CD4-positive, CD25-positive, alpha-beta regulatory T cell (primary cell): Measurements from ENCODE around the gene DRAXIN. TPM values are rescaled to one million over a fixed set of nuclear protein-coding genes. Genes with fewer than 3 reads are reported as not detected.

ENCODE experiments used
- ATAC-seq, 2 donors: fragments of 150-1000 bp; cut with Tn5 transposase; one replicate each; pipeline ENCODE4 v1.10.0; 2021; ENCODE audit warnings: low read depth in 2 of 2, moderate number of reproducible peaks in 2 of 2, moderate library complexity in 1 of 2
- DNase-seq, 3 donors: peaks; one replicate each; pipeline versions ENCODE4 v3.0.0 to v3.0.0-alpha.2; 2012 to 2022; ENCODE audit warnings: mixed read lengths in 1 of 3
- H3K27ac ChIP-seq: one replicate; pipeline ENCODE4 v1.7.0; 2013; ENCODE audit warnings: mild to moderate bottlenecking, low read length; ENCODE audit not compliant: insufficient read depth, poor library complexity, severe bottlenecking
- H3K27me3 ChIP-seq: one replicate; pipeline ENCODE4 v1.7.0; 2013; ENCODE audit warnings: low read length; ENCODE audit not compliant: control insufficient read depth, insufficient read depth
- H3K36me3 ChIP-seq: one replicate; pipeline ENCODE4 v1.7.0; 2013; ENCODE audit warnings: mild to moderate bottlenecking, low read length, moderate library complexity; ENCODE audit not compliant: control insufficient read depth, insufficient read depth
- H3K4me1 ChIP-seq: 2 replicates; pipeline ENCODE4 v1.7.0; 2013; ENCODE audit warnings: mild to moderate bottlenecking, low read length; ENCODE audit not compliant: insufficient read depth, control insufficient read depth, poor library complexity, severe bottlenecking
- H3K4me3 ChIP-seq: one replicate; pipeline ENCODE4 v1.7.0; 2013; ENCODE audit warnings: low read depth, mild to moderate bottlenecking, low read length, moderate library complexity
- H3K9me3 ChIP-seq, 2 experiments: 1 replicate in 1 of 2; 2 replicates in 1 of 2; pipeline ENCODE4 v1.7.0; 2013; ENCODE audit warnings: low read length in 2 of 2, mild to moderate bottlenecking in 1 of 2, moderate library complexity in 1 of 2; ENCODE audit not compliant: control insufficient read depth in 2 of 2
- H3K27ac Mint-ChIP-seq, 3 donors: one replicate each; pipeline ENCODE4 v1.8.0; 2020 to 2022; ENCODE audit warnings: mild to moderate bottlenecking in 3 of 3, mixed read lengths in 3 of 3, moderate library complexity in 2 of 3
- H3K27me3 Mint-ChIP-seq: one replicate; pipeline ENCODE4 v1.8.0; 2022; ENCODE audit warnings: mild to moderate bottlenecking, mixed read lengths
- H3K36me3 Mint-ChIP-seq: one replicate; pipeline ENCODE4 v1.8.0; 2020; ENCODE audit warnings: mixed read lengths
- H3K4me1 Mint-ChIP-seq, 4 donors: one replicate each; pipeline ENCODE4 v1.8.0; 2020 to 2022; ENCODE audit warnings: mixed read lengths in 4 of 4, mild to moderate bottlenecking in 1 of 4
- H3K4me3 Mint-ChIP-seq, 4 donors: one replicate each; pipeline ENCODE4 v1.8.0; 2020 to 2022; ENCODE audit warnings: mild to moderate bottlenecking in 4 of 4, mixed read lengths in 4 of 4, moderate library complexity in 3 of 4
- H3K9me3 Mint-ChIP-seq, 7 donors: one replicate each; pipeline ENCODE4 v1.8.0; 2020 to 2022; ENCODE audit warnings: mixed read lengths in 7 of 7, mild to moderate bottlenecking in 3 of 7, moderate library complexity in 2 of 7
- polyA plus RNA-seq, 4 donors: library from polyadenylated mRNA; unstranded; fragments of 300-500 nt; fragmentation: Illumina TruSeq; gene quantifications; one replicate each; pipeline ENCODE4 v1.2.3, GENCODE V29; 2021
- total RNA-seq: library from RNA; stranded (reverse); gene quantifications from one replicate; pipeline ENCODE4 v1.2.3, GENCODE V29; 2022

The DRAXIN gene
- total and polyA plus RNA-seq, 5 donors from 2014 or later, result 0.06 to 0.11 TPM; not detected in 3

DNA sequence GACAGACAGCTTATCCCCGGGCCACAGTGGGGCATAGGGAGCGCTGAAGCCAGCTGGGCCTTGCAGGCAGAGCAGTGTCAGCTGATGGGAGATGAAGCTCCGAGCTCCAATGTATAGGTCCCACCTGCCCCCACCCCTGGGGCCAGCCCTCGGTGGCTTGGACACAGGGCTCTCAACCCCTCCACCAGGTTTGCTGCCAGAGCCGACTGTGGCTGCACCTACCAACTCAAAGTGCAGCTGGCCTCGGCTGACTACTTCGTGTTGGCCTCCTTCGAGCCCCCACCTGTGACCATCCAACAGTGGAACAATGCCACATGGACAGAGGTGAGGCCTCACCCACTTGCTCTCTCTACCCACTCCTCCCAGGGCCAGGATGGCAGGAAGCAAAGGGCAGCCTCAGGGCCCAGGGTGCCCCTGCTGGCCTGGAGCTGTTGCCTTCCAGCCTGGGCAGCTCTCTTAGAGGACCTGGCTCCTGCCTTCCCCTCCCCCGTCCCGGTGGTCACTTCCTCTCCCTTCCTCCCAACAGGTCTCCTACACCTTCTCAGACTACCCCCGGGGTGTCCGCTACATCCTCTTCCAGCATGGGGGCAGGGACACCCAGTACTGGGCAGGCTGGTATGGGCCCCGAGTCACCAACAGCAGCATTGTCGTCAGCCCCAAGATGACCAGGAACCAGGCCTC is 18.3 kb upstream of the DRAXIN start:
- Histone ChIP-seq H3K27me3 (no peaks in the 10 kb centered on the region), H3K36me3 (peaks cover 21% of the 10 kb centered on the region), H3K27ac (no peak overlapping the region), H3K4me1 (no peaks in the 10 kb centered on the region), H3K9me3 (no peaks in the 10 kb centered on the region), H3K4me3 (no peak overlapping the region)
- Mint-ChIP-seq H3K9me3 (no peaks in the 10 kb centered on the region), H3K4me3 (peak overlapping the region in 1 of 4 donors; percentile 54), H3K4me1 (peaks cover 0 to 2% (median under 1%) of the 10 kb centered on the region in 4 donors), H3K27me3 (no peaks in the 10 kb centered on the region), H3K36me3 (peaks cover 11% of the 10 kb centered on the region), H3K27ac (no peak overlapping the region)
- ATAC-seq, result no peak
- DNase-seq, result no peak

DNA sequence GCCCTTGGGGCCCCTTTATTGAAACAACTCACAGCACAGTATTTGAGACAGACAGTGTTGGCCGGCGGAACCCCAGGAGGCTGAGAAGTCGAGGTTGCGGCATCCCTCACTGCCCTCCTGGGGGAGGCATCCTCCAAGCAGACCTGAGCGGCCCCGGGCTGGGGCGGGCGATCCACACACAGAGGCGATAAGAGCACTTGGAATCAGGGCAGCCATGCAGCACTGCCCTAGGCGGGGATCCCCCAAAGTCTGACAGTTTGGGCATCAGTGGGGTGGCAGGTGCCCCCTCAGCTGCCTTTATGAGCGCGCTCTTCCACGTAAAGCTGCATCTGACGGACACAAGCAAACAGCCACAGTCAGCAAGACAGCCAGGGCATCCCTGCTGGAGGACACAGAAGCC is 17.0 kb upstream of the DRAXIN start:
- no peak for ATAC-seq
- no peak for DNase-seq
- no peak overlapping the region for H3K4me3 ChIP-seq
- no peak overlapping the region for H3K27ac ChIP-seq
- H3K36me3 Mint-ChIP-seq, result peaks cover 7% of the 10 kb centered on the region
- peak overlapping the region in 1 of 4 donors; percentile 32 for H3K4me3 Mint-ChIP-seq
- H3K27me3 ChIP-seq, result no peaks in the 10 kb centered on the region
- H3K9me3 ChIP-seq, result no peaks in the 10 kb centered on the region
- H3K27ac Mint-ChIP-seq, result no peak overlapping the region
- H3K27me3 Mint-ChIP-seq, result no peaks in the 10 kb centered on the region
- H3K9me3 Mint-ChIP-seq, result no peaks in the 10 kb centered on the region
- no peaks in the 10 kb centered on the region for H3K4me1 ChIP-seq
- H3K36me3 ChIP-seq, result peaks cover 21% of the 10 kb centered on the region
- peaks cover 0 to 13% (median 5%) of the 10 kb centered on the region in 4 donors for H3K4me1 Mint-ChIP-seq

GRCh38 chr1:11675325-11675724 is 16.2 kb upstream of the DRAXIN start:
- Mint-ChIP-seq H3K27me3 (no peaks in the 10 kb centered on the region), H3K4me3 (no peak overlapping the region), H3K27ac (peak overlapping the region in 1 of 3 donors; percentile 9), H3K4me1 (peaks cover 0 to 18% (median 6%) of the 10 kb centered on the region in 4 donors), H3K36me3 (peaks cover 7% of the 10 kb centered on the region), H3K9me3 (no peaks in the 10 kb centered on the region)
- DNase-seq (no peak), ATAC-seq (no peak)
- H3K27ac ChIP-seq, result no peak overlapping the region
- H3K4me3 ChIP-seq, result no peak overlapping the region
- H3K27me3 ChIP-seq, result no peaks in the 10 kb centered on the region
- peaks cover 21% of the 10 kb centered on the region for H3K36me3 ChIP-seq
- peaks cover 4% of the 10 kb centered on the region for H3K4me1 ChIP-seq
- no peaks in the 10 kb centered on the region for H3K9me3 ChIP-seq

DNA sequence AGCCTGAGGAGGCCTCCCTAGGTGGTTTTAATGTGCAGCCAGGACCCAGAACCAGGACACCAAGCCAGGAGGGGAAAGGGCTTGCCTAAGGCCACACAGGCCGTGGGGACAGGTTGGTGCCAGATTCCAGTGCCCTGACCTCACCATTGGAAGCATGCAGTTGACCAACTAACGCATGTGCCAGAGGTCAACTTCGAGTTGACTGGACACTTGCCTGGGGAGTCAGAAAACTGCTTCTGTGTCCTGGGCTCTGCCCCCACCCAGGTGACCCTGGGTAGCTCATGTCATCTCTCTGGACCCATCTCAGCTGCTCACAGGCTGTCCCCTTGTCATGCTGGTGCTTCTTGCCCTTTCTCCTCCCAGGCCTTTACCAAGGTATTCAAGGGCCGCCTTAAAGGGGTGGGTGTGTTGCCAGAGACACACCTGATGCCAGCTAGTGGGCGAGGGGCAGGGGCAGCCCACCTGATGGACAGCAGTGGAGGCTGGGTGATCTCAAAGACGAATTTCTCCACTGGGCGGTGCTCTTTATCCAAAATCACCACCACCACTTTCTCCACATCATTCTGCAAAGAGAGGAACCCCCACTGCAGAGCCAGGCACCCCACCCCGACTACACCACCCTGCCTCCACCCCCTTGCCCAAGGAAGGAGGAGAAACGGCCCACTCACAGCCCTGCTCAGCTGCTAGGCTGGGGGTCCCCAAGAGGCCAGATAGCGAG is 15.0 kb upstream of the DRAXIN start:
- no peak for ATAC-seq
- Histone ChIP-seq H3K4me3 (no peak overlapping the region), H3K9me3 (no peaks in the 10 kb centered on the region), H3K36me3 (peaks cover 18% of the 10 kb centered on the region), H3K27ac (no peak overlapping the region), H3K4me1 (peaks cover 11% of the 10 kb centered on the region), H3K27me3 (no peaks in the 10 kb centered on the region)
- DNase-seq, result no peak
- no peaks in the 10 kb centered on the region for H3K27me3 Mint-ChIP-seq
- H3K9me3 Mint-ChIP-seq, result no peaks in the 10 kb centered on the region
- H3K4me3 Mint-ChIP-seq, result peak overlapping the region in 1 of 4 donors; percentile 27
- no peak overlapping the region for H3K27ac Mint-ChIP-seq
- H3K4me1 Mint-ChIP-seq, result peaks cover 0 to 21% (median 6%) of the 10 kb centered on the region in 4 donors
- H3K36me3 Mint-ChIP-seq, result peaks cover 7% of the 10 kb centered on the region

DNA sequence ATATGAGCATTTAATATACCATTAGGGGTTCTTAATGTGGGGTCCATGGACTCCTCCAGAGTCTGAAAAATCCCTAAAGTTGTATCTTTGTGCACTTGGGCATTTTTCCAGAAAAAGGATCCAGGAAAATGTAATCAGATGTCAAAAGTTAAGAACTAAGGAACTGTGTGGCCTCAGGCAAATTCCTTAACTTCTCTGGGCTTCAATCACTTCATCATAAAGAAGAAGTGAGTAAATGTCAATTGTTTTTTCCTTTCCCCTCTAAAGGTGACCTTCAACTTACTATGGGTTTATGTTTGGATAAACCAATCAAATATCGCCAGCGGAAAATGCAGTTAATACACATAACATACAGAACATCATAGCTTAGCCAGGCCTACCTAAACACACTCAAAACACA is 13.1 kb upstream of the DRAXIN start:
- Mint-ChIP-seq H3K27ac (peak overlapping the region in 1 of 3 donors; percentile 3), H3K4me3 (peak overlapping the region; percentile 0 to 97 (median 60)), H3K27me3 (no peaks in the 10 kb centered on the region), H3K9me3 (no peaks in the 10 kb centered on the region), H3K4me1 (peaks cover 0 to 26% (median 8%) of the 10 kb centered on the region in 4 donors), H3K36me3 (peaks cover 4% of the 10 kb centered on the region)
- ATAC-seq (no peak), DNase-seq (no peak)
- Histone ChIP-seq H3K9me3 (no peaks in the 10 kb centered on the region), H3K36me3 (peaks cover 15% of the 10 kb centered on the region), H3K27ac (no peak overlapping the region), H3K4me3 (no peak overlapping the region), H3K4me1 (peaks cover 17% of the 10 kb centered on the region), H3K27me3 (no peaks in the 10 kb centered on the region)

GRCh38 chr1:11680270-11681070 is 11.0 kb upstream of the DRAXIN start:
- H3K27ac Mint-ChIP-seq, result peak overlapping the region in 2 of 3 donors; percentile 71 to 93
- no peaks in the 10 kb centered on the region for H3K27me3 Mint-ChIP-seq
- peak in 1 of 2 donors; percentile 2 for ATAC-seq
- no peaks in the 10 kb centered on the region for H3K9me3 ChIP-seq
- H3K36me3 ChIP-seq, result peaks cover 5% of the 10 kb centered on the region
- peaks cover 17% of the 10 kb centered on the region for H3K4me1 ChIP-seq
- DNase-seq, result no peak
- peak overlapping the region; percentile 80 to 97 (median 90) for H3K4me3 Mint-ChIP-seq
- H3K4me1 Mint-ChIP-seq, result peaks cover 0 to 26% (median 8%) of the 10 kb centered on the region in 4 donors
- no peaks in the 10 kb centered on the region for H3K9me3 Mint-ChIP-seq
- peak overlapping the region; percentile 72 for H3K4me3 ChIP-seq
- H3K27me3 ChIP-seq, result no peaks in the 10 kb centered on the region
- peak overlapping the region; percentile 67 for H3K27ac ChIP-seq
- peaks cover 3% of the 10 kb centered on the region for H3K36me3 Mint-ChIP-seq

GRCh38 chr1:11681071-11681771 is 10.3 kb upstream of the DRAXIN start, which contains the start of gene MAD2L2:
Gene MAD2L2 (minus strand): TSS chr1:11681148. CDS start chr1:11680601, 547 bp downstream.
- Mint-ChIP-seq H3K4me3 (peak within 1 kb of the TSS; percentile 95 to 98 (median 96)), H3K27ac (peak within 1 kb of the TSS; percentile 93 to 97 (median 94)), H3K36me3 (no peaks in the 10 kb centered on the region), H3K4me1 (peaks cover 0 to 26% (median 8%) of the 10 kb centered on the region in 4 donors), H3K27me3 (peaks cover 6% of the 10 kb centered on the region), H3K9me3 (peaks cover 0 to 1% (median 0%) of the 10 kb centered on the region in 7 donors)
- DNase-seq (peak; percentile 88 to 90 (median 89)), ATAC-seq (peak; percentile 92 to 93)
- Histone ChIP-seq H3K36me3 (no peaks in the 10 kb centered on the region), H3K4me3 (peak within 1 kb of the TSS; percentile 73), H3K9me3 (no peaks in the 10 kb centered on the region), H3K27ac (peak within 1 kb of the TSS; percentile 67), H3K4me1 (peaks cover 17% of the 10 kb centered on the region), H3K27me3 (no peaks in the 10 kb centered on the region)
